Measurements from ENCODE around the gene PWWP2B. TPM values are rescaled to one million over a fixed set of nuclear protein-coding genes. Genes with fewer than 3 reads are reported as not detected.

Gene PWWP2B
- total RNA-seq, 1 donor from 2014 or later: 12.0 TPM

GRCh38 chr10:132371641-132372081, 25.3 kb upstream of the PWWP2B start:
- Histone ChIP-seq H3K4me2 (ENCODE audit: low read length) (no peak overlapping the region), H3K27ac (ENCODE audit: low read depth, low read length) (no peak overlapping the region), H3K4me3 (ENCODE audit: insufficient read depth, low read depth, low read length) (no peak overlapping the region), H3K4me1 (ENCODE audit: insufficient read depth, low read length) (no peaks in the 10 kb centered on the region), H3K79me2 (ENCODE audit: insufficient read depth, low read length) (no peaks in the 10 kb centered on the region), H3K36me3 (ENCODE audit: insufficient read depth, low read length) (no peaks in the 10 kb centered on the region), H4K20me1 (ENCODE audit: insufficient read depth, low read length) (no peaks in the 10 kb centered on the region), H3K27me3 (ENCODE audit: insufficient read depth, low read length) (no peaks in the 10 kb centered on the region), H3K9ac (ENCODE audit: low read length) (no peak overlapping the region), H3K9me3 (ENCODE audit: insufficient read depth, low read depth, low read length) (no peaks in the 10 kb centered on the region), H2AFZ (ENCODE audit: low read depth, low read length) (no peak overlapping the region)
- no peaks in the 10 kb centered on the region for H3K9me3 Mint-ChIP-seq (ENCODE audit: unreplicated experiment)
- peaks cover 7% of the 10 kb centered on the region for H3K4me1 Mint-ChIP-seq (ENCODE audit: low read depth, unreplicated experiment)
- H3K27ac Mint-ChIP-seq (ENCODE audit: unreplicated experiment): no peak overlapping the region
- FAIRE-seq: no peak
- TF ChIP-seq, protein P1, sequence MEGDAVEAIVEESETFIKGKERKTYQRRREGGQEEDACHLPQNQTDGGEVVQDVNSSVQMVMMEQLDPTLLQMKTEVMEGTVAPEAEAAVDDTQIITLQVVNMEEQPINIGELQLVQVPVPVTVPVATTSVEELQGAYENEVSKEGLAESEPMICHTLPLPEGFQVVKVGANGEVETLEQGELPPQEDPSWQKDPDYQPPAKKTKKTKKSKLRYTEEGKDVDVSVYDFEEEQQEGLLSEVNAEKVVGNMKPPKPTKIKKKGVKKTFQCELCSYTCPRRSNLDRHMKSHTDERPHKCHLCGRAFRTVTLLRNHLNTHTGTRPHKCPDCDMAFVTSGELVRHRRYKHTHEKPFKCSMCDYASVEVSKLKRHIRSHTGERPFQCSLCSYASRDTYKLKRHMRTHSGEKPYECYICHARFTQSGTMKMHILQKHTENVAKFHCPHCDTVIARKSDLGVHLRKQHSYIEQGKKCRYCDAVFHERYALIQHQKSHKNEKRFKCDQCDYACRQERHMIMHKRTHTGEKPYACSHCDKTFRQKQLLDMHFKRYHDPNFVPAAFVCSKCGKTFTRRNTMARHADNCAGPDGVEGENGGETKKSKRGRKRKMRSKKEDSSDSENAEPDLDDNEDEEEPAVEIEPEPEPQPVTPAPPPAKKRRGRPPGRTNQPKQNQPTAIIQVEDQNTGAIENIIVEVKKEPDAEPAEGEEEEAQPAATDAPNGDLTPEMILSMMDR (IDR thresholded peaks at IDR 0.05; ENCODE audit: insufficient read depth, low read depth, low read length): peak; percentile 9
- no peak for TF ChIP-seq EZH2 (IDR thresholded peaks at IDR 0.05; ENCODE audit: insufficient read depth, low read length)
- H3K4me3 Mint-ChIP-seq (ENCODE audit: unreplicated experiment): no peak overlapping the region
- DNase-seq (ENCODE audit: low read depth): no peak
- H3K27me3 Mint-ChIP-seq (ENCODE audit: low read depth, unreplicated experiment): peaks cover 19% of the 10 kb centered on the region
- peaks cover 9% of the 10 kb centered on the region for H3K36me3 Mint-ChIP-seq (ENCODE audit: low read depth, unreplicated experiment)

DNA sequence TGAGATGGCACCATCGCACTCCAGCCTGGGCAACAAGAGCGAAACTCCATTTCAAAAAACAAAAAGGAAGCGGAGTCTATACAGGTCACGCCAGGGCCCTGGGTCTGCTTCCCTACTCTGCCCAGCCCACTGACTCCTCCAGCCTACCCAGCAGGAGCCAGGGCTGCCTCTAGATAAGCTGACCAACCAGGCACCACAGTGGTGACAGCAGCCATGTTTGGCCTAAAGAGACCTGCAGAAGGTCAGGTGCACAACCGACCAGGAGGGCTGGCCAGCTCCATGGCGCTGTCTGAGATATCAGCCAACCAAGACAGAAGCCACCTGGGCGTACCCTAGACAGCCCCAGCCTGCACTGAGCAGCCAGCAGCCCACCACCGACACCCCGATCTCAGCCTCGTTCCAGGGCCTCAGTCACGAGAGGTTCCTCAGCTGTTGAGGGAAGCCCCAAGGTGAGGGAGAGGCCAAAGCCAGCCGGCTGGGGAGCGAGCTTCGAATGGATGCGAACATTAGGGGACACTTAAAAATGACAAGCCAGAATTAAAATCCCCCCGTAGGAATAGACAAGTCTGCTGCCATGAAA, 24.4 kb upstream of the PWWP2B start:
- DNase-seq (ENCODE audit: low read depth) (no peak), FAIRE-seq (no peak)
- Histone ChIP-seq H3K4me3 (ENCODE audit: insufficient read depth, low read depth, low read length) (no peak overlapping the region), H3K4me1 (ENCODE audit: insufficient read depth, low read length) (no peaks in the 10 kb centered on the region), H2AFZ (ENCODE audit: low read depth, low read length) (no peak overlapping the region), H4K20me1 (ENCODE audit: insufficient read depth, low read length) (no peaks in the 10 kb centered on the region), H3K9ac (ENCODE audit: low read length) (no peak overlapping the region), H3K9me3 (ENCODE audit: insufficient read depth, low read depth, low read length) (no peaks in the 10 kb centered on the region), H3K79me2 (ENCODE audit: insufficient read depth, low read length) (no peaks in the 10 kb centered on the region), H3K4me2 (ENCODE audit: low read length) (no peak overlapping the region), H3K27me3 (ENCODE audit: insufficient read depth, low read length) (no peaks in the 10 kb centered on the region), H3K27ac (ENCODE audit: low read depth, low read length) (no peak overlapping the region), H3K36me3 (ENCODE audit: insufficient read depth, low read length) (no peaks in the 10 kb centered on the region)
- peaks cover 7% of the 10 kb centered on the region for H3K4me1 Mint-ChIP-seq (ENCODE audit: low read depth, unreplicated experiment)
- peaks cover 19% of the 10 kb centered on the region for H3K27me3 Mint-ChIP-seq (ENCODE audit: low read depth, unreplicated experiment)
- H3K36me3 Mint-ChIP-seq (ENCODE audit: low read depth, unreplicated experiment): peaks cover 4% of the 10 kb centered on the region
- no peaks in the 10 kb centered on the region for H3K9me3 Mint-ChIP-seq (ENCODE audit: unreplicated experiment)
- H3K4me3 Mint-ChIP-seq (ENCODE audit: unreplicated experiment): no peak overlapping the region
- TF ChIP-seq, protein P1 (IDR thresholded peaks at IDR 0.05; ENCODE audit: insufficient read depth, low read depth, low read length): no peak
- TF ChIP-seq EZH2 (IDR thresholded peaks at IDR 0.05; ENCODE audit: insufficient read depth, low read length): no peak
- H3K27ac Mint-ChIP-seq (ENCODE audit: unreplicated experiment): no peak overlapping the region

GRCh38 chr10:132373241-132373955, 23.6 kb upstream of the PWWP2B start:
- peaks cover 7% of the 10 kb centered on the region for H3K4me1 Mint-ChIP-seq (ENCODE audit: low read depth, unreplicated experiment)

More at GRCh38 chr10:132373241-132373955, 23.6 kb upstream of the PWWP2B start:
- H3K27ac ChIP-seq (ENCODE audit: low read depth, low read length): no peak overlapping the region
- H3K79me2 ChIP-seq (ENCODE audit: insufficient read depth, low read length): no peaks in the 10 kb centered on the region
- no peak overlapping the region for H3K4me3 Mint-ChIP-seq (ENCODE audit: unreplicated experiment)
- H3K27ac Mint-ChIP-seq (ENCODE audit: unreplicated experiment): peak overlapping the region; percentile 30
- no peak overlapping the region for H3K4me3 ChIP-seq (ENCODE audit: insufficient read depth, low read depth, low read length)
- no peak overlapping the region for H3K4me2 ChIP-seq (ENCODE audit: low read length)
- H3K9me3 Mint-ChIP-seq (ENCODE audit: unreplicated experiment): no peaks in the 10 kb centered on the region
- H3K36me3 ChIP-seq (ENCODE audit: insufficient read depth, low read length): no peaks in the 10 kb centered on the region
- no peak overlapping the region for H2AFZ ChIP-seq (ENCODE audit: low read depth, low read length)
- H3K9me3 ChIP-seq (ENCODE audit: insufficient read depth, low read depth, low read length): no peaks in the 10 kb centered on the region
- no peaks in the 10 kb centered on the region for H4K20me1 ChIP-seq (ENCODE audit: insufficient read depth, low read length)
- no peaks in the 10 kb centered on the region for H3K27me3 ChIP-seq (ENCODE audit: insufficient read depth, low read length)
- DNase-seq (ENCODE audit: low read depth) (no peak), FAIRE-seq (no peak)
- H3K36me3 Mint-ChIP-seq (ENCODE audit: low read depth, unreplicated experiment): peaks cover 4% of the 10 kb centered on the region
- no peak overlapping the region for H3K9ac ChIP-seq (ENCODE audit: low read length)
- H3K4me1 ChIP-seq (ENCODE audit: insufficient read depth, low read length): no peaks in the 10 kb centered on the region
- TF ChIP-seq EZH2 (IDR thresholded peaks at IDR 0.05; ENCODE audit: insufficient read depth, low read length): no peak
- TF ChIP-seq, protein P1 (IDR thresholded peaks at IDR 0.05; ENCODE audit: insufficient read depth, low read depth, low read length): no peak
- peaks cover 19% of the 10 kb centered on the region for H3K27me3 Mint-ChIP-seq (ENCODE audit: low read depth, unreplicated experiment)
